Thymus (tissue), 11 donors: ENCODE data around the gene KCP. TPM values are rescaled to one million over a fixed set of nuclear protein-coding genes. Genes with fewer than 3 reads are reported as not detected.

Experiments
- DNase-seq, 9 donors: peaks; one replicate each; pipeline ENCODE4 v3.0.0-alpha.2; 2013; ENCODE audit warnings: low spot score in 9 of 9, low read depth in 6 of 9, missing footprints in 1 of 9
- H3K27ac ChIP-seq, 2 donors: one replicate each; pipeline ENCODE4 v1.5.1; 2013; ENCODE audit warnings: control low read depth in 1 of 2, low read depth in 1 of 2, low read length in 1 of 2, mild to moderate bottlenecking in 1 of 2, moderate library complexity in 1 of 2
- H3K27me3 ChIP-seq, 2 donors: one replicate each; pipeline ENCODE4 v1.5.1; 2013; ENCODE audit warnings: low read length in 1 of 2; ENCODE audit not compliant: control insufficient read depth in 2 of 2, insufficient read depth in 1 of 2
- H3K36me3 ChIP-seq, 2 donors: one replicate each; pipeline ENCODE4 v1.5.1; 2013; ENCODE audit warnings: low read length in 1 of 2, mild to moderate bottlenecking in 1 of 2, moderate library complexity in 1 of 2; ENCODE audit not compliant: control insufficient read depth in 2 of 2, insufficient read depth in 2 of 2
- H3K4me1 ChIP-seq, 2 donors: one replicate each; pipeline ENCODE4 v1.5.1; 2013; ENCODE audit warnings: low read length in 2 of 2; ENCODE audit not compliant: control insufficient read depth in 2 of 2, insufficient read depth in 2 of 2
- H3K4me3 ChIP-seq, 2 donors: one replicate each; pipeline ENCODE4 v1.5.1; 2013; ENCODE audit warnings: low read length in 2 of 2, control low read depth in 1 of 2, mild to moderate bottlenecking in 1 of 2
- H3K9me3 ChIP-seq, 2 donors: one replicate each; pipeline ENCODE4 v1.5.1; 2013; ENCODE audit warnings: low read length in 1 of 2, mild to moderate bottlenecking in 1 of 2; ENCODE audit not compliant: control insufficient read depth in 2 of 2, insufficient read depth in 1 of 2
- WGBS: extraction: QIAGEN DNeasy Blood & Tissue Kit; methylation state at CpG from one replicate; pipeline ENCODE4 v1.1.7; 2013; 5-methylcytosine and 5-hydroxymethylcytosine counted together
- polyA plus RNA-seq: library from polyadenylated mRNA; stranded (reverse); fragments of 200-250 nt; gene quantifications from one replicate; pipeline ENCODE4 v1.2.3, GENCODE V29; 2013
- total RNA-seq: library from RNA; stranded (reverse); fragments of 120-200 nt; gene quantifications from one replicate; pipeline ENCODE4 v1.2.4, GENCODE V29; 2013
- donor health status: healthy.

Gene KCP
- total and polyA plus RNA-seq, 2 donors, result 0.09 to 0.34 TPM

- Histone ChIP-seq H3K4me3 (no peak overlapping the region), H3K27me3 (peaks cover 22 to 70% of the 10 kb centered on the region in 2 donors)
- 33% methylated on average over 42 of the region's 42 CpGs for WGBS
These were observed 612 bp downstream of the KCP start for GRCh38 chr7:128909625-128910568.

DNA sequence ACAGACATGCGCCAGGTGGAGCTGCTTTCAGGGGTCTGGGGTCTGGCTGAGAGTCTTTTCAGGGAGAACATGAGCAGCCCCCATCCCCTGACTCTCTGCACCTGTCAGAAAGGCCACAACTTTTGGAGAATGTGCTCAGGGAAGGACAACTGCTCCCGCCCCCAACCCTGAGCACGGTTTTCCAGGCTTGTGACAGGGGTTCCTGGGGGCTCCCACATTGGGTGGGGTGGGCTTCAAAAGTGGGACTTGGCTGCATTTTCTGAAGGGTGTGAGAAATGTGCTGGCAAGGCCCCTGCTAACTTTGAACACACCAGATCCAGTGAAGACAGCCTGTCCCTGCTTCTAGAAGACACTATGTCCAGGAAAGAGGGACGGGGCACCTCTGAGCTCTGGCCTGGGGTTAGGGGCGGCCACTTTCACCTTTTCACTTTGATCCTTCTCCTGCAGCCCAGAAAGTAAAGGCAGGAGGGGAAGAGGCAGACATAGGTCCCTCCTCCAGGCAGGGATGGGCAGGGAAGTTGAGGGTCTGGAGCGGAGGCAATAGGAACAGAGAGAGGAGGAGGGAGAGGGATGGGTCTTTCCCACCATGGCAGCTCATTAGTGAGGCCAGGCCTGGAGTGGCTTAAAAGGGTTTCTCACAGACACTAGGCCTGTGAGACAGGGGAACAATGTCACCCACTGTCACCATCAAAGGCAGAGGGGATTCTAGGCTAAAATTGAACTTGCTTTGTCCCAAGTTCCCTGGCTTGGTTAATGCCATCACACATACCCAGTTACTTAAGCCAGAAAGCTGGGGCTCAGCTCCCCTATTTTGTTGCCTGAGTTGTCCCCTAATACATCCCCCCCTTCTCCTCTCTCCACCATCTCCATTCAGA lies 1.5 kb downstream of the KCP start:
- Histone ChIP-seq H3K36me3 (no peaks in the 10 kb centered on the region), H3K4me1 (peaks cover 0 to 2% of the 10 kb centered on the region in 2 donors), H3K27ac (no peak overlapping the region), H3K9me3 (no peaks in the 10 kb centered on the region), H3K4me3 (no peak overlapping the region), H3K27me3 (peaks cover 13 to 61% of the 10 kb centered on the region in 2 donors)
- WGBS, result 96% methylated on average over 6 of the region's 6 CpGs
- no peak for DNase-seq

More at GRCh38 chr7:128909625-128910568, 612 bp downstream of the KCP start:
- Histone ChIP-seq H3K36me3 (no peaks in the 10 kb centered on the region), H3K27ac (no peak overlapping the region), H3K4me1 (no peaks in the 10 kb centered on the region), H3K9me3 (no peaks in the 10 kb centered on the region)
- no peak for DNase-seq

DNA sequence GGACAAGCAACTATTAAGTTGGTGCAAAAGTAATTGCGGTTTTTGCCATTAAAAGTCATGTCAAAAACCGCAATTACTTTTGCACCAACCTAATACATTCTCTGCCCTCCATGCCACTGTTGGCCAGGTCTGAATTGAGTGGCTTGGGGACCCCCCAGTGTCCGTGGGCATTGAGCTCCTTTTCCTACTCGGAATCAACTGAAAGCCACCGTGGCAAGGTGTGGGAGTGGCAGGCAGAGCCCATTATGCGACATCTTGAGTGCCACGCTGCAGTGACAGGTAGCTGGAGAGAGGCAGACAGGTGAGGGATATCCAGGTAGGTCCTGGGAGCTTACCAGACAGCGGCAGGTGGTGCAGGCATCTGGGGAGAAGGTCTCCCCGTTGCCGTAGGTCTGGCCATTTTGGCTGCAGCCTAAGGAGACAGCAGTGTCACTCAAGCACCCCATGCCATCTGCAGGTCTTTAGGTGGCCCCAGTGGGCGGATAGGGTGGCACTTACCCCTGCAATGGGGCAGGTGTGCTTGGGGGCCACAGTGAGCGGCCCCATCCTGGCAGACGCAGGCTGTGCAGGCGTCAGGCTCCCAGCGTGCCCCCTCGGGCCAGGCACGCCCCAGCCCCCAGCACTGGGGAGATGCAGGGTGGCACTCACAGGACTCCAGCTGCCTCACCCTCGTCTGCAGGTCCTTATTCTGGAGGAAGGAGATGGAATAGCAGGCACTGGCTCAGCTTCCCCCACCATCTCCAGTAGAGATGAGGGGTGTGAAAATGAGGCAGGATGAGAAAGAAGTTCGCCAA lies 3.5 kb downstream of the KCP start:
- H3K4me3 ChIP-seq, result no peak overlapping the region
- H3K4me1 ChIP-seq, result peaks cover 0 to 2% of the 10 kb centered on the region in 2 donors
- H3K27ac ChIP-seq, result no peak overlapping the region
- H3K9me3 ChIP-seq, result no peaks in the 10 kb centered on the region
- 95% methylated on average over 19 of the region's 19 CpGs for WGBS
- DNase-seq, result no peak
- no peaks in the 10 kb centered on the region for H3K36me3 ChIP-seq
- peaks cover 13 to 54% of the 10 kb centered on the region in 2 donors for H3K27me3 ChIP-seq

DNA sequence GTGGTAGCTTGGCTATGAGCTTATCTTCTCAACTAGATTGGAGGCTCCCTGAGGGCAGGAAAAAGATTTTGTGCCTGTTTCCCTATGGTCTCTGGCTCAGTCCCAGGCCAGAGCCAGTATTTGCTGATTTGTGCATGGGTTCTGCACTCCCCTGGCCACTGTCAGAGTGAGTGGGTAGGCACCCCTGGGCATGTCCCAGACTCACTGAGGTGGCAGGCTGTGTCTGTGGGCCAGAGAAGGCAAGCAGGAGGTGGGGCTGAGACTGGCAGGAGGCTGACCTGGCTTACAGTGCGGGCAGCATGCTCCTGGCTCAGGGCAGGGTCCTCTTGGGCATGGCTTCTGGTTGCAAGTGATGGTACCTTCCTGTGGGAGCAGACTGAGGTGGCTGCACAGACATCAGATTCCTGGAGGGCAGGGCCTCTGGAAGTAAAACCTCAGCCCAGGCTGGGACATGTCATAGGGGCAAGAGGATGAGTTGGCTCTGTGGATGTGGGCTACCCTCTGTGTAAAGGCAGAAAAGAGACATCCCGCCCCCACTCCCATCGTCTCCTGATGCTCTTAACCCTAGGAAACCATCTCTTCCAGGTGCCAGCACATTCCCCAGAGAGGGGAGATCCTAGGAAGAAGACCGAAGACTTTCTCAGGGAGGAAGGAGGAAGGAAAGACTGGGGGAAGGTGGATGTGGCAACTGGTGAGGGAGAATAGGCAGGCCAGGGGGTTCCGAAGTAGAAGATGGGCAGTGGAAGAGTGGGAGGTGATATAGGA lies 4.3 kb downstream of the KCP start:
- peaks cover 13 to 46% of the 10 kb centered on the region in 2 donors for H3K27me3 ChIP-seq
- peaks cover 0 to 2% of the 10 kb centered on the region in 2 donors for H3K4me1 ChIP-seq
- WGBS, result 96% methylated on average over 5 of the region's 5 CpGs

GRCh38 chr7:128904381-128905197 lies 5.9 kb downstream of the KCP start:
- Histone ChIP-seq H3K27ac (no peak overlapping the region), H3K27me3 (peaks cover 2 to 30% of the 10 kb centered on the region in 2 donors), H3K4me1 (peaks cover 0 to 2% of the 10 kb centered on the region in 2 donors), H3K9me3 (no peaks in the 10 kb centered on the region), H3K4me3 (no peak overlapping the region), H3K36me3 (no peaks in the 10 kb centered on the region)
- peak in 8 of 9 donors; percentile 42 to 83 (median 56) for DNase-seq
- WGBS, result 41% methylated on average over 8 of the region's 8 CpGs

More for the DNA sequence above, 4.3 kb downstream of the KCP start:
- Histone ChIP-seq H3K27ac (no peak overlapping the region), H3K4me3 (no peak overlapping the region), H3K9me3 (no peaks in the 10 kb centered on the region), H3K36me3 (no peaks in the 10 kb centered on the region)
- no peak for DNase-seq

DNA sequence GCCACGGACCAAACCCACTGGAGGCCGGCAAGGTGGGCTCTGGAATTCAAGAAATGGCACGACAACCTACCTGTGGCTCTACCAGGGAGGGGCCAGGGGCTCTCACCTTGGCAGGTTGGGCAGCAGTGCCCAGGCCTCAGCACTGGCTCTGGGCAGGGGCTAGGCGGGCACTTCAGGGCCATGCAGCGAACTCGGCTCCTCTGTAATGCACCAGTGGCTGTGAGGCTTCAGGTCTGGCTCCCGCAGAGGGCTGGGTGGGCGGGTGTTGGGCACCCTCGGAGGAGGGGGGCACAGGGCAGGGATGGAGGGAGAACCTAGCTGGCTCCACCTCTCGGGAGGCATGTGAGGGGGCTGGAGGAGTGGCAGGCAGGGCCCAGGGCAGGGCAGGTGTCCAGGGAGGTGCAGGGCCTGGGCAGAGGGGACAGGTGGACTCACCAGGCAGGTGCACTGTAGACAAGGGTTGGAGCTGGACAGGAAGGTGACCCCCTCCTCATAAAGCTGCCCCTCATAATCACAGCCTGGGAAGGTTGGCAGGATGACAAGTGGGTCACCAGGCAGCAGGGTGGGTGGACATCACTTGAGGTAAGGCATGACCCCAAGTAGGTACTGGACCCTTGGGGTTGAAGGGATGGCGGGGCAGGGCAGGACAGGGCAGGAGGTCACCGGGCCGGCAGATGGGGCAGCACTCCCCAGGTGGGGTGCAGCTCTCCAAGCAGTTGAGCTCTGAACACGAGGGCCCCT lies 6.7 kb downstream of the KCP start:
- no peak for DNase-seq
- H3K36me3 ChIP-seq, result no peaks in the 10 kb centered on the region
- WGBS, result 90% methylated on average over 14 of the region's 14 CpGs
- peaks cover 0 to 2% of the 10 kb centered on the region in 2 donors for H3K4me1 ChIP-seq
- no peak overlapping the region for H3K27ac ChIP-seq
- no peak overlapping the region for H3K4me3 ChIP-seq
- peaks cover 0 to 22% of the 10 kb centered on the region in 2 donors for H3K27me3 ChIP-seq
- no peaks in the 10 kb centered on the region for H3K9me3 ChIP-seq

GRCh38 chr7:128902761-128903585 lies 7.5 kb downstream of the KCP start:
- 93% methylated on average over 12 of the region's 12 CpGs for WGBS
- Histone ChIP-seq H3K4me3 (no peak overlapping the region), H3K27ac (no peak overlapping the region), H3K36me3 (no peaks in the 10 kb centered on the region), H3K9me3 (no peaks in the 10 kb centered on the region), H3K4me1 (peaks cover 0 to 2% of the 10 kb centered on the region in 2 donors), H3K27me3 (peaks cover 0 to 16% of the 10 kb centered on the region in 2 donors)
- no peak for DNase-seq
